Hepatocyte (in vitro differentiated cells): ENCODE results near the gene ZNF594. TPM values are rescaled to one million over a fixed set of nuclear protein-coding genes. Genes with fewer than 3 reads are reported as not detected.
"Not testable (repeated sequence)": the region's sequence is repeated elsewhere in the genome, so short reads cannot be mapped to it uniquely, and the experiment has no call there.

Source experiments
- DNase-seq: peaks from one replicate; pipeline ENCODE4 v3.0.0-alpha.2; 2016; ENCODE audit warnings: low spot score
- H2AFZ ChIP-seq: fragments of 200-600 bp; sonication (generic); 2 replicates; pipeline ENCODE4 v1.6.0; 2016; ENCODE audit warnings: antibody characterized with exemption, mild to moderate bottlenecking
- H3K27ac ChIP-seq: fragments of 200-600 bp; sonication (generic); 2 replicates; pipeline ENCODE4 v1.5.1; 2016; ENCODE audit warnings: mild to moderate bottlenecking
- H3K27me3 ChIP-seq: fragments of 200-600 bp; sonication (generic); 2 replicates; pipeline ENCODE4 v1.6.1; 2016
- H3K36me3 ChIP-seq: fragments of 200-600 bp; sonication (generic); replicated peaks from 2 replicates; pipeline ENCODE4 v1.5.1; 2016; ENCODE audit warnings: low read depth; ENCODE audit not compliant: insufficient read depth
- H3K4me1 ChIP-seq: fragments of 200-600 bp; sonication (generic); 2 replicates; pipeline ENCODE4 v1.5.1; 2016; ENCODE audit warnings: mild to moderate bottlenecking, moderate library complexity; ENCODE audit not compliant: insufficient read depth
- H3K4me2 ChIP-seq: fragments of 200-600 bp; sonication (generic); 2 replicates; pipeline ENCODE4 v1.6.0; 2016
- H3K4me3 ChIP-seq: fragments of 200-600 bp; sonication (generic); 2 replicates; pipeline ENCODE4 v1.5.1; 2016; ENCODE audit warnings: mild to moderate bottlenecking
- H3K79me2 ChIP-seq: fragments of 200-600 bp; sonication (generic); 2 replicates; pipeline ENCODE4 v1.6.0; 2017; ENCODE audit warnings: mild to moderate bottlenecking
- H3K9me2 ChIP-seq: fragments of 200-600 bp; sonication (generic); replicated peaks from 2 replicates; pipeline ENCODE4 v1.6.0; 2017; ENCODE audit warnings: mild to moderate bottlenecking; ENCODE audit not compliant: insufficient read depth
- H3K9me3 ChIP-seq: fragments of 200-600 bp; sonication (generic); 2 replicates; pipeline ENCODE4 v1.5.1; 2016; ENCODE audit warnings: low read depth, mild to moderate bottlenecking
- H4K20me1 ChIP-seq: fragments of 200-600 bp; sonication (generic); 2 replicates; pipeline ENCODE4 v1.6.0; 2016; ENCODE audit warnings: mild to moderate bottlenecking; ENCODE audit not compliant: insufficient read depth, poor library complexity, severe bottlenecking
- CTCF ChIP-seq: fragments of 200-600 bp; sonication (generic); IDR thresholded peaks from 2 replicates; pipeline ENCODE4 v1.5.1; 2016; ENCODE audit warnings: antibody characterized with exemption, mild to moderate bottlenecking; ENCODE audit not compliant: poor library complexity
- EZH2 ChIP-seq: fragments of 200-600 bp; sonication (generic); IDR thresholded peaks from 2 replicates; pipeline ENCODE4 v1.6.1; 2016; ENCODE audit warnings: antibody characterized with exemption, mild to moderate bottlenecking, borderline replicate concordance
- EZH2phosphoT487 ChIP-seq: fragments of 200-600 bp; sonication (generic); IDR thresholded peaks from one replicate; pipeline ENCODE4 v1.6.1; 2018; ENCODE audit warnings: antibody characterized with exemption, mild to moderate bottlenecking, low read depth, moderate library complexity; ENCODE audit not compliant: unreplicated experiment, severe bottlenecking
- WGBS: methylation state at CpG from one replicate; pipeline ENCODE4 v1.1.6; 2016; ENCODE audit warnings: low lambda C conversion rate; ENCODE audit errors: missing lambda C conversion rate; 5-methylcytosine and 5-hydroxymethylcytosine counted together
- polyA plus RNA-seq: library from polyadenylated mRNA; unstranded; fragments of >200 nt; fragmentation: Nextera tagmentation; extraction: Ambion mirVana; gene quantifications from 2 replicates; pipeline ENCODE4 v1.2.1, GENCODE V29; 2016
- total RNA-seq: library from RNA; depleted of rRNA; stranded (reverse); fragments of >200 nt; gene quantifications from 2 replicates; pipeline ENCODE4 v1.2.3, GENCODE V29; 2014

ZNF594 gene
- total and polyA plus RNA-seq, 2 experiments from 2014 or later = 3.0 to 6.2 TPM

GRCh38 chr17:5138616-5139457 is 52.8 kb downstream of the ZNF594 start:
- H3K9me3 ChIP-seq = no peaks in the 10 kb centered on the region
- H3K27ac ChIP-seq = no peak overlapping the region
- no peak overlapping the region for H3K4me3 ChIP-seq
- no peak overlapping the region for H3K4me2 ChIP-seq
- TF ChIP-seq EZH2 (no peak), CTCF (no peak), EZH2phosphoT487 (no peak)
- H3K27me3 ChIP-seq = no peaks in the 10 kb centered on the region
- no peaks in the 10 kb centered on the region for H3K36me3 ChIP-seq
- H3K9me2 ChIP-seq = no peaks in the 10 kb centered on the region
- no peak overlapping the region for H2AFZ ChIP-seq
- 92% methylated on average over 24 of the region's 24 CpGs for WGBS
- no peaks in the 10 kb centered on the region for H4K20me1 ChIP-seq
- H3K79me2 ChIP-seq = no peaks in the 10 kb centered on the region
- no peak for DNase-seq
- H3K4me1 ChIP-seq = no peaks in the 10 kb centered on the region

- not testable (repeated sequence) for DNase-seq, H3K9me2 ChIP-seq, H3K4me2 ChIP-seq, H4K20me1 ChIP-seq, H3K27me3 ChIP-seq, H3K36me3 ChIP-seq, H3K4me3 ChIP-seq, H3K79me2 ChIP-seq, H3K9me3 ChIP-seq, H3K4me1 ChIP-seq, H2AFZ ChIP-seq, H3K27ac ChIP-seq
- 98% methylated on average over 9 of the region's 9 CpGs for WGBS
Observed at GRCh38 chr17:5138198-5138544, 53.5 kb downstream of the ZNF594 start.

- not testable (repeated sequence) for H3K4me2 ChIP-seq, H4K20me1 ChIP-seq, H3K4me1 ChIP-seq, H3K9me2 ChIP-seq, H2AFZ ChIP-seq, H3K9me3 ChIP-seq, H3K4me3 ChIP-seq, H3K27me3 ChIP-seq, H3K27ac ChIP-seq, DNase-seq, H3K79me2 ChIP-seq, H3K36me3 ChIP-seq
- 95% methylated on average over 14 of the region's 15 CpGs for WGBS
Observed at GRCh38 chr17:5137511-5138197, 54.0 kb downstream of the ZNF594 start.

- not testable (repeated sequence) for H3K36me3 ChIP-seq, DNase-seq, H3K79me2 ChIP-seq, H3K9me3 ChIP-seq, H3K27me3 ChIP-seq, H3K9me2 ChIP-seq, H3K4me3 ChIP-seq, H3K4me1 ChIP-seq, H4K20me1 ChIP-seq, H3K4me2 ChIP-seq, H3K27ac ChIP-seq, H2AFZ ChIP-seq
- 87% methylated on average over 14 of the region's 14 CpGs for WGBS
Observed at GRCh38 chr17:5136580-5137412, 54.9 kb downstream of the ZNF594 start.
